Activated naive CD8-positive, alpha-beta T cell (primary cell): ENCODE results near the gene STXBP1.
A peak's percentile ranks its signal among the peaks of the same experiment; 100 is the strongest.

Experiments
- H3K27ac Mint-ChIP-seq: one replicate; pipeline ENCODE4 v1.8.0; 2021; ENCODE audit warnings: mixed read lengths
- H3K27me3 Mint-ChIP-seq: one replicate; pipeline ENCODE4 v1.8.0; 2021; ENCODE audit warnings: mixed read lengths
- H3K36me3 Mint-ChIP-seq: one replicate; pipeline ENCODE4 v1.8.0; 2021; ENCODE audit warnings: mixed read lengths
- H3K4me1 Mint-ChIP-seq: one replicate; pipeline ENCODE4 v1.8.0; 2021; ENCODE audit warnings: low read depth, mixed read lengths
- H3K4me3 Mint-ChIP-seq: one replicate; pipeline ENCODE4 v1.8.0; 2021; ENCODE audit warnings: mild to moderate bottlenecking, mixed read lengths
- H3K9me3 Mint-ChIP-seq: one replicate; pipeline ENCODE4 v1.8.0; 2021; ENCODE audit warnings: low read depth, mixed read lengths

The STXBP1 gene

DNA sequence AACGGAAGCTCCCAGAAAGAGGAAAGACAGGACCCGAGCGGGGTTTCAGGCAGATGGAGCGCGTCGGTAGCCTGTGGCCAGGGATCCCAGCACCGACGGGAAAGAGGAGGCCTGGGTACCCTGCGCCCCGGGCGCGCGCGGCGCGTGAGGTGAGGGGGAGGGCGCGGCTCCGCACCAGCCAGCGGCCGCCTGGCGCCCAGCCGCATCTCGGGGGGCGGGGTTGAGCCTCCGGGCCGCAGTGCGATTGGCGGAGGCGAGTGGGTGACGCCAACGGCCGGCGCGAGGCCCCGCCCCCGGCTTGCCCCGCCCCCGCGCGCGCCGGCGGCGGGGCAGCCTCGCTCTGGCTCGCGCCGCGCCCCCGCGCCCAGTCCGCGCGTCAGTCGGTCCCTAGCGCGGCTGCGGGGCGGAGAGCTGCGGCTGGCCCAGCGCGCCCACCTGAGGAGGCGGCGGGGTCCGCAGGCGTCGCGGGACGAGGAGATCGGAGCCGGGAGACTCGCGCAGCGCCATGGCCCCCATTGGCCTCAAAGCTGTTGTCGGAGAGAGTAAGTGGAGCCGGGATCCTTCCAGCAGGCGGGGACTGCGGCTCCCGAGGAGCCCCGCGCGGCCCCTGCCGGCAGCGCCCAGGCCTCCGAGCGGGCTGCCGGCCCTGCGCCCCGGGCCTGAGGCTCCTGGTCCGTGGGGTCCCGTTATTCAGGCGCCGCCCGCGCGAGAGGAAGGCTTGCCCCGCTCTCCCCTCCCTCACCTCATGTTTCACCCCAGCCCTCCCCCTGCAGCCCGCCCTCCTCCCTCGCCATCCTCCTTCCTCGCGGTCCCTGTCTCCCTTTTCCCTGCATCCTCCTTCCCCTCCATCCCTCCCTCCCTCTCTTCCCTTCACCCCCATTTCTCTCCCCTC is at the start of gene STXBP1:
TSS of gene STXBP1 (plus strand) at position 379 of the 892 bp plus-strand sequence. CDS start at position 506, 127 bp downstream.
- Mint-ChIP-seq H3K36me3 (no peaks in the 10 kb centered on the region), H3K27me3 (no peaks in the 10 kb centered on the region), H3K27ac (peak within 1 kb of the TSS; percentile 73), H3K9me3 (no peaks in the 10 kb centered on the region), H3K4me1 (peaks cover 30% of the 10 kb centered on the region), H3K4me3 (peak within 1 kb of the TSS; percentile 97)

DNA sequence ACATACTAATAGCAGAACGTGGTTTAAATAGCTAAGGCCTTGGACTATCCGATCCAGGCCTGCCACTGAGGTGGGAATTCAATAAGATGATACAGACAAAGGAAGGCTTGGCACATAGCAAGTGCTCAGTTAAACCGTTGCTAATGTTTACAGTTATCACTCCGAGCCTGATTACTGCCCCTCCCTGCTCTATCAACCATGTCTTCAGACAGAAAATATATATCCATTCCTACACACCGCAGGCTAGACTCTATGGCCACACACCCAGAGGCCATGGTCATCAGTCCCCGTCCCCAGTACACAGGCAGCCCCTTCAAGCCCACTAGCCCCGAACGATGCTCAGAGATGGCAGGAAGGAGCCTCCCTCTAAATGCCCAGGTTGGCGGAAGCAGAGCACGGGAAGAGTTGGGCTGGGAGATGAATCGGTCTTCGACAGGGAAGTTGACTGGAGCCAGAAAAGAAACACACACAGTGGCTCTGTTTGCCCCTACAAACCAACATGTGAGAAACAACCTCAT is 49.7 kb upstream of the STXBP1 start:
- no peaks in the 10 kb centered on the region for H3K27me3 Mint-ChIP-seq
- no peaks in the 10 kb centered on the region for H3K36me3 Mint-ChIP-seq
- H3K4me3 Mint-ChIP-seq = no peak overlapping the region
- peaks cover 31% of the 10 kb centered on the region for H3K4me1 Mint-ChIP-seq
- no peak overlapping the region for H3K27ac Mint-ChIP-seq
- no peaks in the 10 kb centered on the region for H3K9me3 Mint-ChIP-seq

DNA sequence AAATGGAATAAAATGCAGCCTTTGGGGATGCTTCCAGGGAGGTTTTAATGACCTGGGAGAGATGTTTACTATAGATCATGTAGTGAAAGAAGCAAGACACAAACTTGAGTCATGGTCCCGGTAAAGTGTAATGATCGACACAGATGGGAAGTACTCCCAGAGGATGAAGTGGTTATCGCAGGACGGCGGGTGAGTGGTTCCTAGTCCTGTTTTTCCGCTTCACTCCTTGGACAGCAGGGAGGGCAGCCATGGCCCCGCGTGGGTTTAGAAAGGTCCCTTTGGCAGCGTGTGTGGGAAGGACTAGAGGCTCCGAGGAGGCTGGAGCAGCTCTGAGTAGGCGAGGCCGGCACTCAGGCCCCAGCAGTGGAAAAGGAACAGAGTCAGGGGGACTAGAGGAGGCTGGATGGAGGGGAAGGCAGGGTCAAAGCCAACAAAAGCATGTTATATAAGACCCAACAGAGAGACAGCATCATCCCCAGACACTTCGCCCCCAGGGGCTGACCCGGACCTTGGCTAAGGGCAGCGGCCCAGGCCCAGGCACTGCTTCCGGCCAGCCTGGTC is 49.2 kb upstream of the STXBP1 start:
- Mint-ChIP-seq H3K4me1 (peaks cover 31% of the 10 kb centered on the region), H3K36me3 (no peaks in the 10 kb centered on the region), H3K9me3 (no peaks in the 10 kb centered on the region), H3K4me3 (no peak overlapping the region), H3K27me3 (no peaks in the 10 kb centered on the region), H3K27ac (no peak overlapping the region)

DNA sequence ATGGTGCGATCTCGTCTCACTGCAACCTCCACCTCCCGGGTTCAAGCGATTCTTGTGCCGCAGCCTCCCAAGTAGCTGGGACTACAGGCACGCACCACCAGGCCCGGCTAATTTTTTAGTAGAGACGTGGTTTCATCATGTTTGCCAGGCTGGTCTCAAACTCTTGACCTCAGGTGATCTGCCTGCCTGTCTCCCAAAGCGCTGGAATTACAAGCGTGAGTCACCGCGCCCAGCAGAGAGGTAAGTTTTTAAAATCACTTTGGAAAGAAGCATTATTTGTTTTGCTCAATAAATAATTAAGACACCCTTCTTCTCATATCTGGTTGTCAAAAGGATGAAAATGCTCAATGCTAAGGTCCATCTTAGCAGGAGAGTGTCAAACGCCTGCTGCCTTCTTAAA is 48.5 kb upstream of the STXBP1 start:
- H3K27ac Mint-ChIP-seq = no peak overlapping the region
- no peaks in the 10 kb centered on the region for H3K9me3 Mint-ChIP-seq
- no peaks in the 10 kb centered on the region for H3K27me3 Mint-ChIP-seq
- no peak overlapping the region for H3K4me3 Mint-ChIP-seq
- H3K36me3 Mint-ChIP-seq = no peaks in the 10 kb centered on the region
- H3K4me1 Mint-ChIP-seq = peaks cover 24% of the 10 kb centered on the region

DNA sequence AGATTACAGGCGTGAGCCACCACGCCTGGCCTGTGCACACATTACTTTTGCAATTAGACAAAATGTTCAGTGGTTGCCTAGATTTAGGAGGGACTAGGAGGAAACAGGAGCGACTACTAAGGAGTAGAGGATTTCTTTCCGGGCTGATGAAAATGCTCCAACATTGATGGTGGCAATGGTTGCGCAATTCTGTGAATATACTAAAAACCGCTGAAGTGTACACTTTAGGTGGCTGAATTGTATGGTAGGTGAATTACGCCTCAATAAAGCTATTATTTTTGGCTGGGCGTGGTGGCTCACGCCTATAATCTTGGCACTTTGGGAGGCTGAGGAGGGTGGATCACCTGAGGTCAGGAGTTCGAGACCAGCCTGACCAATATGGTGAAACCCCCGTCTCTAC is 46.8 kb upstream of the STXBP1 start:
- no peak overlapping the region for H3K27ac Mint-ChIP-seq
- no peaks in the 10 kb centered on the region for H3K27me3 Mint-ChIP-seq
- H3K36me3 Mint-ChIP-seq = no peaks in the 10 kb centered on the region
- H3K4me3 Mint-ChIP-seq = no peak overlapping the region
- H3K4me1 Mint-ChIP-seq = peaks cover 25% of the 10 kb centered on the region
- no peaks in the 10 kb centered on the region for H3K9me3 Mint-ChIP-seq

DNA sequence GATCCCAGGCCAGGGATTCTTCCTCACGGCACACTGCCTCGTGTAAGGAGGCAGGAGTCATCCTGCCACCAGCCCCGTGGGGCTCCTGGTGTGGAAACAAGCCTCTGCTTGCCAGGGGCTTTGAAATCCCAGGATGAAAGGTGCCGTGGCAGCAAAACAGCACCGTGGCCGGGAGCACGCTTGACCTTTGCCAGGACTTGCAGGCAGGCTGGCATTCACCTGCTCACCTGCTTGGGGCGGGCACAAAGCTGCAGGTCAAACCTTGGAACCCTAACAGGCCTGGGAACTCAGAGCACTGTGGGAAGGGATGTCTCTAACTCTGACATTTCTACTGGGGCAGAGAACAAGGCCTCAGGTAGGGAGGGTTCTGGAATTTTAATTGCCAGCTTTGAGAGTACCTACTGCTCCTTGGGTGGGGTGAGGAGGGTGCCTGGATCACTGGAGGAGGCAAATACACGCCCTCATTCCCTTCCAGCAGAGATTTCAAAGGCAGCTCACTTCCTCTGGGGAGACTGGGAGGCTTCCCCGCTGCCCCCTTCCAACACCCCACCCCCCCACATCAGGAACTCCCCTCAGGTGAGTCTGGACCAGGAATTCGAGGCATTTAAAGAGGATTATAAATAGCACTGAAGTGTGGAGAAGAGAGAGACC is 45.6 kb upstream of the STXBP1 start:
- Mint-ChIP-seq H3K27ac (no peak overlapping the region), H3K4me3 (no peak overlapping the region), H3K36me3 (no peaks in the 10 kb centered on the region), H3K4me1 (peaks cover 25% of the 10 kb centered on the region), H3K27me3 (no peaks in the 10 kb centered on the region), H3K9me3 (no peaks in the 10 kb centered on the region)

DNA sequence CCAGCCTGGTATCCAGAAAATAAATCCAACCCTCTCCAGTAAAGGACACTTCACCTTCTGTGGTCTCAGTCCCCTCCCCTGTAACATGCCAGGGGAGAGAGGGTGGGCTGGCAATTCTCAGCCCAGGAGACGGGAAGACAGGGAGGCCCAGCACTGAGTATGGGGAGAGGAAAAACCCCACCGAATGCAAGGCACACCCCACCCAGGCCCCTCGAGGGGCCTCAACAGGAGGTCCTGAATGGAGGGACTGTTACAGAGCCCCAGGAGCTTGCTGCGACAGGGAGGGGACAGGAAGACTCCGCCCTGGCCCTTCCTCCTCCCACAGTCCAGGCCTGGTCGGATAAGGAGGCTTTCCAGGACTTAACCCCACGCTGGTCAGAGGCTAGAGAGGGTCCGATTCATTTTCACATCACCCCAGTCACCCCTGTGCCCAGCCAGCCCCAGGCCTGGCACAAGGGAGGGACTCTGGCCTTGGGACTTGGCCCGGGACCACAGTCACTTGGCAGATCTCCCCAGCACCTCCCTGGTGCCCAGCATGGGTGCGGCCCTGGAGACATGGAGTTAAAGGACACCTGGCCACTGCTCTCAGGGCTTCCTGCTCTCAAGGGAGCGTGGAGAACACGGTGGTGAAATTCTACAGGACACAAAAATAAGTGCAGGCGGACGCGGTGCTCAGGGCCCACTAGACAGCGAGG is 44.9 kb upstream of the STXBP1 start:
- no peaks in the 10 kb centered on the region for H3K27me3 Mint-ChIP-seq
- H3K9me3 Mint-ChIP-seq = no peaks in the 10 kb centered on the region
- H3K27ac Mint-ChIP-seq = peak overlapping the region; percentile 61
- H3K36me3 Mint-ChIP-seq = no peaks in the 10 kb centered on the region
- H3K4me3 Mint-ChIP-seq = peak overlapping the region; percentile 77
- H3K4me1 Mint-ChIP-seq = peaks cover 20% of the 10 kb centered on the region

DNA sequence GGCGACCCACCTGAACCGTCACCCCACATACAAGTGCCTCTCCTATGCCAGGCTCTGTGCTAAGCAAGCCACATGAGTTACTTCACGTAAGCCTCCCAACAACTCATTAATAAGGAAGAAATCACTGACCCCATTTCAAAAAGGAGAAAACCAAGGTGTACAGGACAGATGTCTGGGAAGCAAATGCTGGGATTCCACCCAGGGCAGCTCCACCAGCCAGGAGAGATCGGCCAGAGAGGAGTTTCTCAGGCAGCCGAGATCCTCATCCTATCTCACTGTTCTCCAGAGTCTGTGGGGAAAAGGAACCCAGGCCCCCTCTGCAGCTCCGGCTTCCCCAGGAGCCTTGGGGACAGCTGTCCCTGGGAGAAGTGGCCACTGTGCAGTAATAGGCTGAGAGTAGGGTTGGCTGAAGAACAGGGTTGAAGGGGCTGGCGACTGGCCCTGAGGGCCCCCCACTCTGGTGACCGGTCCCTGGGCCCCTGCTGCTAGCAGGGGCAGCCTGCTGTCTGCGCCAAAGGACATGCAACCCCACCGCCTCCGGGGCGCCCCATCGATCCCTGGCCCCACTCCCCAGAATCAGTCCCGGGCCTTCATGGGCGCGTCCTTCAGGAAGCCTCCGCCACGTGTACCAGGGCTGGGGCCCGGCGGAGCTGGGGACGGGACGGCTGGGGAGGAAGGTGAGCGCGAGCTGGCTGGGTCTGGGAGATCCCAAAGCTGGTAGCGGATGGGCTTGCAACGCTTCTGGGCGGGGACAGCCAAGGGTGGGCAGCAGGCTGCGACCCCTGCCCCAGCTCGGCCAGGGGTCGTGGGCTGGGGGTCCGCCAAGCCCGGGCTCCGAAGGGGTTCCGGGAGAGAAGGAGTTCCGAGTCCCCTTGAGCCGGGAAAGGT is 44.1 kb upstream of the STXBP1 start:
- H3K27ac Mint-ChIP-seq = peak overlapping the region; percentile 61
- H3K36me3 Mint-ChIP-seq = no peaks in the 10 kb centered on the region
- H3K9me3 Mint-ChIP-seq = no peaks in the 10 kb centered on the region
- H3K27me3 Mint-ChIP-seq = no peaks in the 10 kb centered on the region
- peaks cover 19% of the 10 kb centered on the region for H3K4me1 Mint-ChIP-seq
- peak overlapping the region; percentile 77 for H3K4me3 Mint-ChIP-seq

DNA sequence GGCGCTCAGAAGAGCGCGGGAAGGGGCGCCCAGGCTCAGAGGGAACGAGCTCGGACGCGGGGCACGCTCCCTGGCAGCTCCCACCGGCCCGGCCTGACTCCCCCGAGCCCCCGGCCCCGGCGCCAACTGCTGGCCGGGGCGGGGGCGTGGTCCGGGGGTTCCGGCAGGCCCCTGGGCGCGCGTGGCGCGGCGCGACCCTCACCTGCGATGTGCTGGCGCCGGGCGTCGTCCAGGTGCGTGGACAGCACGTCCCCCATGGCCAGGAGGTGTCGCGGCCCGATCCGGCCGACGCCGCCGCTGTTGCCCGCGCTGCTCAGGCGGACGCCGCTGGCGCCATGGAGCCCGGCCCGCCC is 43.5 kb upstream of the STXBP1 start:
- peaks cover 19% of the 10 kb centered on the region for H3K4me1 Mint-ChIP-seq
- no peak overlapping the region for H3K27ac Mint-ChIP-seq
- H3K36me3 Mint-ChIP-seq = no peaks in the 10 kb centered on the region
- no peak overlapping the region for H3K4me3 Mint-ChIP-seq
- H3K9me3 Mint-ChIP-seq = no peaks in the 10 kb centered on the region
- H3K27me3 Mint-ChIP-seq = no peaks in the 10 kb centered on the region

DNA sequence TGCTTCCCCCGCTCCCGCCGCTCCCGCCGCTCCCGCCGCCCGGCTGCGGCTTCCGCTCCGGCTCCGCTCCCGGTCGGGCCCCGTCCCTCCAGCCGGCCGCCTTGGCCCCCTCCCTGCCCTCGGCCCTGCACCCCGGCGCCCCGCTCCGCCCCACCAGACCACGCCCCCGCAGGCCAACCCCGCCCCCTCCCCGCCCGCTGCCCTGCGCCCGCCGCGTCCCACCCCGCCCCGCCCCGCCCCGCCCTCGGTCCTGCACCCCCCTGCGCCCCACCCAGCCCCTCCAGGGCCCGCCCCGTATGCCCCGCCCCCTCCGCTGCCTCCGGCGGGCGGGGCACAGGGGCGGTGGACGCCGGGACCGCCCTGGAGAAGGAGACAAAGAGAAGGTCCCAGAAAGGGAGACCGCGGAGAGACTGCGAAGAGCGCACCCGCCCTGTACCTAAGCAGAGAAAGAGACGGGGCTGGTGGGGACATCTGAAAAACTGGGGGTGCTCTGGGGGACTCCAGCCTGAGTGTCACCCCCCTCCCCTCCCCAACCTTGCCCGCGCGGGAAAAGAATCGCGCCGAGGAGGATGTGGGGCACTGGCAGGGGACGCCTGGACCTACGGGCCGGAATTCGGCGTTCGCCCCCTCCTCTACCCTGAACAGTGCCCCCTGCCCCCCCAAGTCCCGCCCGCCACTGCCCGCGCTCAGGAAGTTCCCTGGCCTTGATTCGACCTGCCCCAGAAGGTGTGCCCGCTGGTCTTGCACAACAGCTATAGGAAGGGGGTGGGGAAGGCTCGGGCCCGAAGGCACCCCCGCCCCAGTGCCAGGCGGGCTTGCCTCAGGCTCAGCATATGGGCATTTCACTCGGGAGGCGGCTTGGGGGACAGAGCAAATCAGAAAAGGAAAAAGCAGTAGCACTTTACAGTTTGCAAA is 42.8 kb upstream of the STXBP1 start:
- Mint-ChIP-seq H3K27ac (peak overlapping the region; percentile 58), H3K4me3 (peak overlapping the region; percentile 78), H3K4me1 (peaks cover 23% of the 10 kb centered on the region), H3K36me3 (no peaks in the 10 kb centered on the region), H3K9me3 (no peaks in the 10 kb centered on the region), H3K27me3 (no peaks in the 10 kb centered on the region)

DNA sequence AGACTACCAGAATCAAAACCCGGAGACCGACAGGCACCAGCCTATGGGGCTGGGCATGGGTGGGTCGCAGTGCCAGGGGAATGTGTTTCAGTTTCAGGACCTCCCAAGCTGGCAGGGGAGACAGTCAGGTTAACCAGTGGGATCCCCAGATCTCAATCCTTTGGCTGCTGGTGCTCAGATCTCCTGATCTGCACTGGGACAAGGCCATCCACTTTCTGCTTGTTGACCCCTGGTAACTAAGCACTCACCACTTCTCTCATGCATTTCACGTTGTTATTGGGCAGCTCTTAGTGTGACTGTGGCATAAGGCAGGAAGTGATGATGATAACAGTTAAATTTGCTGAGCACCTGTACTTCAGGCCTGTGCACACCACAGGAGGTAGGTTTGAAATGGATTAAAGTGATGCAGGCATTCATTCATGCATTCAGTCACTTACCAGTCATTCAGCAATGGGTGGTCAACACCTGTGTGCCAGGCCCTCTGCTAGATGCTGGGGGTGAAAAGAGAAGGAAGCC is 42.1 kb upstream of the STXBP1 start:
- Mint-ChIP-seq H3K27ac (peak overlapping the region; percentile 58), H3K27me3 (no peaks in the 10 kb centered on the region), H3K36me3 (no peaks in the 10 kb centered on the region), H3K9me3 (no peaks in the 10 kb centered on the region), H3K4me3 (peak overlapping the region; percentile 78), H3K4me1 (peaks cover 30% of the 10 kb centered on the region)

DNA sequence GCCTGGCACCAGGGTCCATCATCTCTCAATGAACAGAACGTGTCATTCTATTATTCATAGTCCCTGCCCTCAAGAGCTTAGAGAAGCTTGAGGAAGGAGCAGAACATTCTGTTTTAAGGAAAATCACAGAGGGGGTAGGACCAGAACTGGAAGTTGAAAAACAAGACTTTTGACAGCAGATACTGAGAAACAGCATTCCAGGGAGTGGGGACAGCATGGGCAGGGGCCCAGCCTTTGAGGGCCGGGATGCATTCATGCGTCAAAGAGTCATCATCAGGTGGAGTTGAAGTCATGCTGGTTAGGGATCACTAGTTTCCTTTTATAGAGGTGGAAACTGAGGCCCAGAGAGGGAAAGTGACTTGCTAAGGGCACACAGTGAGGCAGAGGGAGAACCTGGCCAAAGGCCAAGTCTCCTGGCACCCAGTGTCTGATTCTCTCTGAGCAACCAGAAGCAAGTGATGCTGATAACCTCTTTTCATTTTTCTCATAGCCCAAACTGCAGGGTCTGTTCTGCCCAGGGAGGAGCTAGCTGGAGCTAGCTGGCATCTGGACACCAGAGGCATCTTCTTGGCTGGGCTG is 41.5 kb upstream of the STXBP1 start:
- Mint-ChIP-seq H3K9me3 (no peaks in the 10 kb centered on the region), H3K36me3 (no peaks in the 10 kb centered on the region), H3K4me3 (peak overlapping the region; percentile 78), H3K27ac (no peak overlapping the region), H3K4me1 (peaks cover 30% of the 10 kb centered on the region), H3K27me3 (no peaks in the 10 kb centered on the region)

DNA sequence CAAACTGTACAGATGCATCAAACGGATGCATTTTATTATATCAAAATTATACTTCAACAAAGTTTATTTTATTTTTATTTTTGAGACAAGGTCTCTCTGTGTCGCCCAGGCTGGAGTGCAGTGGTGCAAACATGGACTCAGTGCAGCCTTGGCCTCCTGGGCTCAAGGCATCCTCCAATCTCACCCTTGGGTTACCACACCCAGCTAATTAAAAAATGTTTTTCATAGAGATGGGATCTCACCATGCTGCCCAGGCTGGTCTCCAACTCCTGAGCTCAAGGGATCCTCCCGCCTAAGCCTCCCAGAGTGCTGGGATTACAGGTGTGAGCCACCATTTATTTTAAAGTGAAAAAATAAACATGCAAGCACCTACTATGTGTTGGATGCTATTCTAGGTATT is 40.1 kb upstream of the STXBP1 start:
- no peaks in the 10 kb centered on the region for H3K9me3 Mint-ChIP-seq
- no peaks in the 10 kb centered on the region for H3K36me3 Mint-ChIP-seq
- no peaks in the 10 kb centered on the region for H3K27me3 Mint-ChIP-seq
- no peak overlapping the region for H3K4me3 Mint-ChIP-seq
- H3K4me1 Mint-ChIP-seq = peaks cover 33% of the 10 kb centered on the region
- no peak overlapping the region for H3K27ac Mint-ChIP-seq
